ENCODE measurements around the gene CRISPLD2.

Gene CRISPLD2

DNA sequence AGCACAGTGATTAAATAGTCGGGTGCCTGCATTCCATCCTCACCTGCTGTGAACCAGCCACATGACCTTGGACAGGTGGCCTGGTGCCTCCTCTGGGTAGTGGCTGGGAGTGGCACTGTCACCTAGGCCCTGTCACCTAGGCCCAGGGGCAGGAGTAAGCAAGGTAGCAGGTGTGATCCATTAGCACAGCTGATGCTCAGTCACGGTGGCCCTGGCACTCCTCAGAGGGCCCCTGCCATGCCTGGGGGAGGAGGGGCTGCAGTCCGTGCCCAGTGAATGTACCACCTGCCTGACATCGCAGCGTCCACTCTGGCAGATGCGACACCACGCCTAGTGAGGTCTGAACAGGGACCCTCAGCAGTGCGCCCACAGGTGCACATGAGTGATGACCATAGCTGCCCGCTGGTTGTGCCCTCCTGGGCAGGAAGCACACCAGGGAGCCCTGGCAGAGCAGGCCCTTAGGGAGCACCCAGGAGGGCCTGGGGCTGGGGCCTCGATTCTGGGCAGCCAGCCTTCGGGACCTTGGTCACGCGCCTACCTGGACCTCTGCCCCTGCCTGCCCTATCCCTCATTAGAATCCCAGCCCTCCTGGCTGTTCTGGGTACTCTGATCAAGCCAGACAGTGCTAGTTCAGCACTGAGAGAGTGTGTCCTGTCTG lies 33.1 kb upstream of the CRISPLD2 start:
- Histone ChIP-seq H3K4me1 (ENCODE audit: control insufficient read depth, low read depth, low read length) (no peaks in the 10 kb centered on the region), H3K27me3 (ENCODE audit: control insufficient read depth, insufficient read depth, low read length) (no peaks in the 10 kb centered on the region), H3K27ac (ENCODE audit: low read length) (no peak overlapping the region), H3K36me3 (ENCODE audit: control insufficient read depth, low read depth, low read length) (no peaks in the 10 kb centered on the region), H3K9ac (ENCODE audit: low read length) (no peak overlapping the region), H3K9me3 (ENCODE audit: control insufficient read depth, low read depth, low read length) (no peaks in the 10 kb centered on the region), H3K4me3 (ENCODE audit: low read length) (no peak overlapping the region)

- Histone ChIP-seq H3K36me3 (ENCODE audit: control insufficient read depth, low read depth, low read length) (no peaks in the 10 kb centered on the region), H3K27me3 (ENCODE audit: control insufficient read depth, insufficient read depth, low read length) (no peaks in the 10 kb centered on the region), H3K9me3 (ENCODE audit: control insufficient read depth, low read depth, low read length) (no peaks in the 10 kb centered on the region), H3K4me3 (ENCODE audit: low read length) (no peak overlapping the region), H3K4me1 (ENCODE audit: control insufficient read depth, low read depth, low read length) (no peaks in the 10 kb centered on the region), H3K9ac (ENCODE audit: low read length) (no peak overlapping the region), H3K27ac (ENCODE audit: low read length) (no peak overlapping the region)
These were observed 32.5 kb upstream of the CRISPLD2 start for GRCh38 chr16:84787263-84787622.

DNA sequence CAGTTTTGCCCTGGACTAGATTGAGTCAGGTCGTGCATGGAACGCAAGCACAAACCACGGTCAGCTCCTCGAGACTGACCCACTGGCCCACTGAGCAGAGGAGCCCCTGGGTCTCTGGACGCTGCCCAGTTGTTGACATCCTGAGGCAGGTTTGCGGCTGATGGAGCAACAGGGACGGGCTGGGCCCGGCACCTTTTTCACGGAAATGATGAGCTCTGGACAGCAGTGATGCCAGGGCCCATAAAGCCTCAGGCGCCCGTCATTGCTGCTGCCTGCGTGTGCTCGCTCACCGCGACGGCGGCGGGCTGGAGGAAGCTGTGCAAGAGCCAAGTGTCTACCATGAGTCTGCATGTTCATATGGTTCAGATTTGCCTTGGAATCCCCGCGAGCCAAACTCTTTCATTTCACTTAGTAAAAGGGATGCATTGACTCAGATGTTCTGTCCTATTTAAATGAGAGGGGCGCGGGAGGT lies 30.8 kb upstream of the CRISPLD2 start:
- Histone ChIP-seq H3K9me3 (ENCODE audit: control insufficient read depth, low read depth, low read length) (no peaks in the 10 kb centered on the region), H3K36me3 (ENCODE audit: control insufficient read depth, low read depth, low read length) (no peaks in the 10 kb centered on the region), H3K4me1 (ENCODE audit: control insufficient read depth, low read depth, low read length) (no peaks in the 10 kb centered on the region), H3K9ac (ENCODE audit: low read length) (no peak overlapping the region), H3K27me3 (ENCODE audit: control insufficient read depth, insufficient read depth, low read length) (no peaks in the 10 kb centered on the region), H3K27ac (ENCODE audit: low read length) (no peak overlapping the region), H3K4me3 (ENCODE audit: low read length) (no peak overlapping the region)

GRCh38 chr16:84789431-84789830 lies 30.4 kb upstream of the CRISPLD2 start:
- Histone ChIP-seq H3K4me3 (ENCODE audit: low read length) (no peak overlapping the region), H3K27me3 (ENCODE audit: control insufficient read depth, insufficient read depth, low read length) (no peaks in the 10 kb centered on the region), H3K9me3 (ENCODE audit: control insufficient read depth, low read depth, low read length) (no peaks in the 10 kb centered on the region), H3K27ac (ENCODE audit: low read length) (no peak overlapping the region), H3K9ac (ENCODE audit: low read length) (no peak overlapping the region), H3K4me1 (ENCODE audit: control insufficient read depth, low read depth, low read length) (no peaks in the 10 kb centered on the region), H3K36me3 (ENCODE audit: control insufficient read depth, low read depth, low read length) (no peaks in the 10 kb centered on the region)

GRCh38 chr16:84790301-84790700 lies 29.5 kb upstream of the CRISPLD2 start:
- H3K4me3 ChIP-seq (ENCODE audit: low read length) = no peak overlapping the region
- no peak overlapping the region for H3K27ac ChIP-seq (ENCODE audit: low read length)
- H3K9ac ChIP-seq (ENCODE audit: low read length) = no peak overlapping the region
- H3K36me3 ChIP-seq (ENCODE audit: control insufficient read depth, low read depth, low read length) = no peaks in the 10 kb centered on the region
- no peaks in the 10 kb centered on the region for H3K9me3 ChIP-seq (ENCODE audit: control insufficient read depth, low read depth, low read length)
- no peaks in the 10 kb centered on the region for H3K27me3 ChIP-seq (ENCODE audit: control insufficient read depth, insufficient read depth, low read length)
- H3K4me1 ChIP-seq (ENCODE audit: control insufficient read depth, low read depth, low read length) = no peaks in the 10 kb centered on the region

GRCh38 chr16:84791088-84791487 lies 28.7 kb upstream of the CRISPLD2 start:
- H3K27ac ChIP-seq (ENCODE audit: low read length) = no peak overlapping the region
- no peak overlapping the region for H3K9ac ChIP-seq (ENCODE audit: low read length)
- H3K4me1 ChIP-seq (ENCODE audit: control insufficient read depth, low read depth, low read length) = no peaks in the 10 kb centered on the region
- H3K36me3 ChIP-seq (ENCODE audit: control insufficient read depth, low read depth, low read length) = no peaks in the 10 kb centered on the region
- H3K27me3 ChIP-seq (ENCODE audit: control insufficient read depth, insufficient read depth, low read length) = no peaks in the 10 kb centered on the region
- no peak overlapping the region for H3K4me3 ChIP-seq (ENCODE audit: low read length)
- no peaks in the 10 kb centered on the region for H3K9me3 ChIP-seq (ENCODE audit: control insufficient read depth, low read depth, low read length)

- no peaks in the 10 kb centered on the region for H3K9me3 ChIP-seq (ENCODE audit: control insufficient read depth, low read depth, low read length)
- H3K36me3 ChIP-seq (ENCODE audit: control insufficient read depth, low read depth, low read length) = no peaks in the 10 kb centered on the region
- no peaks in the 10 kb centered on the region for H3K4me1 ChIP-seq (ENCODE audit: control insufficient read depth, low read depth, low read length)
- H3K4me3 ChIP-seq (ENCODE audit: low read length) = no peak overlapping the region
- no peak overlapping the region for H3K27ac ChIP-seq (ENCODE audit: low read length)
- H3K27me3 ChIP-seq (ENCODE audit: control insufficient read depth, insufficient read depth, low read length) = no peaks in the 10 kb centered on the region
- no peak overlapping the region for H3K9ac ChIP-seq (ENCODE audit: low read length)
These were observed 28.3 kb upstream of the CRISPLD2 start for GRCh38 chr16:84791501-84791900.

DNA sequence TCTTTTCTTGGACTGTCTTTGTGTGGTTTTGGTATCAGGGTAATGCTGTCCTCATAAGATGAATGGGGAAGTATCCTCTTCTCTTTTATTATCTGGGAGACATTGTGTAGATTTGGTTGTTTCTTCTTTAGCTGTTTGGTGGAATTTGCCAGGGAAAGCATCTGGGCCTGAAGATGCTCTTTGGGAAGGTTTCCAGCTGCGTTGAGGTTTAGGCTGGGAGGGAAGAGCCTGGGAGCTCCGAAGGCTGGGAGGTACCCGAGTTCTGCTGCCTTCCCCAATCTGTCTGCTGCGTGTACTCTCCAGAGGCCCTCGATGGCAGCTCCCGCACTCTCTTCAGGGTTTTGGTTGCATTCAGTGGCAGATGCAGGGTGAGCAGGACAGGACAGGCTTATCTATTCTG lies 25.6 kb upstream of the CRISPLD2 start:
- no peaks in the 10 kb centered on the region for H3K9me3 ChIP-seq (ENCODE audit: control insufficient read depth, low read depth, low read length)
- H3K4me3 ChIP-seq (ENCODE audit: low read length) = no peak overlapping the region
- no peaks in the 10 kb centered on the region for H3K27me3 ChIP-seq (ENCODE audit: control insufficient read depth, insufficient read depth, low read length)
- no peak overlapping the region for H3K9ac ChIP-seq (ENCODE audit: low read length)
- no peaks in the 10 kb centered on the region for H3K4me1 ChIP-seq (ENCODE audit: control insufficient read depth, low read depth, low read length)
- H3K27ac ChIP-seq (ENCODE audit: low read length) = no peak overlapping the region
- no peaks in the 10 kb centered on the region for H3K36me3 ChIP-seq (ENCODE audit: control insufficient read depth, low read depth, low read length)

DNA sequence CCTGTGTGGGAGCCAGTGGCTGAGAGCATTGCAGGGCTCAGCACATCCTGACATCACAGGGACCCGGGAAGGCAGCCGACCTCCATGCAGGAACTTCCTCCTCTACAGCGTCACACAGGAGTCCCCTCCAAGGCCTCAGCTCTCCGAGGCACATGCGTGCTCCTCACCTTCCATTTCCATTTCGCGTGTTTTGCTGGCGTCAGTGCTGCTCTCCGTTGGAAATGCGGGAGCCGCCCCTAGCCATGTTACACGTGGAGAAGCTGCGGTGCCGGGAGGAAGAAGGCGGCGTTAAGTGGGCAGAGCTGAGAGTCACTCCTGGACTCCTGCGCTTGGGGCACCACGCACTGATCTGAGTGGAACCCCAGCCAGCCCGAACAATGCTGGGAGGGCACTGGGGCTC lies 25.2 kb upstream of the CRISPLD2 start:
- Histone ChIP-seq H3K36me3 (ENCODE audit: control insufficient read depth, low read depth, low read length) (no peaks in the 10 kb centered on the region), H3K4me3 (ENCODE audit: low read length) (no peak overlapping the region), H3K4me1 (ENCODE audit: control insufficient read depth, low read depth, low read length) (no peaks in the 10 kb centered on the region), H3K9ac (ENCODE audit: low read length) (no peak overlapping the region), H3K9me3 (ENCODE audit: control insufficient read depth, low read depth, low read length) (no peaks in the 10 kb centered on the region), H3K27me3 (ENCODE audit: control insufficient read depth, insufficient read depth, low read length) (no peaks in the 10 kb centered on the region), H3K27ac (ENCODE audit: low read length) (no peak overlapping the region)

- H3K9ac ChIP-seq (ENCODE audit: low read length) = no peak overlapping the region
- no peaks in the 10 kb centered on the region for H3K9me3 ChIP-seq (ENCODE audit: control insufficient read depth, low read depth, low read length)
- no peak overlapping the region for H3K4me3 ChIP-seq (ENCODE audit: low read length)
- no peaks in the 10 kb centered on the region for H3K4me1 ChIP-seq (ENCODE audit: control insufficient read depth, low read depth, low read length)
- H3K27me3 ChIP-seq (ENCODE audit: control insufficient read depth, insufficient read depth, low read length) = no peaks in the 10 kb centered on the region
- no peaks in the 10 kb centered on the region for H3K36me3 ChIP-seq (ENCODE audit: control insufficient read depth, low read depth, low read length)
- no peak overlapping the region for H3K27ac ChIP-seq (ENCODE audit: low read length)
These were observed 24.3 kb upstream of the CRISPLD2 start for GRCh38 chr16:84795329-84796053.

GRCh38 chr16:84800158-84800978 lies 19.4 kb upstream of the CRISPLD2 start:
- no peak overlapping the region for H3K4me3 ChIP-seq (ENCODE audit: low read length)
- no peak overlapping the region for H3K27ac ChIP-seq (ENCODE audit: low read length)
- H3K9me3 ChIP-seq (ENCODE audit: control insufficient read depth, low read depth, low read length) = no peaks in the 10 kb centered on the region
- no peaks in the 10 kb centered on the region for H3K4me1 ChIP-seq (ENCODE audit: control insufficient read depth, low read depth, low read length)
- no peak overlapping the region for H3K9ac ChIP-seq (ENCODE audit: low read length)
- H3K27me3 ChIP-seq (ENCODE audit: control insufficient read depth, insufficient read depth, low read length) = no peaks in the 10 kb centered on the region
- no peaks in the 10 kb centered on the region for H3K36me3 ChIP-seq (ENCODE audit: control insufficient read depth, low read depth, low read length)

Data from iPS-18a (cell line).